Stimulated activated CD8-positive, alpha-beta memory T cell treated with anti-CD3 and anti-CD28 coated beads, Interleukin-4, amount 100 ng/mL, for 4 hours (primary cell): ENCODE measurements around the gene TOPAZ1.
"Not testable (repeated sequence)": the region's sequence is repeated elsewhere in the genome, so short reads cannot be mapped to it uniquely, and the experiment has no call there.

Source experiments
- DNase-seq, 2 donors: peaks; one replicate each; pipeline ENCODE4 v3.0.0-alpha.2; 2020; ENCODE audit warnings: low read depth in 2 of 2, low spot score in 1 of 2

TOPAZ1 gene

GRCh38 chr3:44329946-44330345, 88.3 kb downstream of the TOPAZ1 start:
- no peak for DNase-seq

DNA sequence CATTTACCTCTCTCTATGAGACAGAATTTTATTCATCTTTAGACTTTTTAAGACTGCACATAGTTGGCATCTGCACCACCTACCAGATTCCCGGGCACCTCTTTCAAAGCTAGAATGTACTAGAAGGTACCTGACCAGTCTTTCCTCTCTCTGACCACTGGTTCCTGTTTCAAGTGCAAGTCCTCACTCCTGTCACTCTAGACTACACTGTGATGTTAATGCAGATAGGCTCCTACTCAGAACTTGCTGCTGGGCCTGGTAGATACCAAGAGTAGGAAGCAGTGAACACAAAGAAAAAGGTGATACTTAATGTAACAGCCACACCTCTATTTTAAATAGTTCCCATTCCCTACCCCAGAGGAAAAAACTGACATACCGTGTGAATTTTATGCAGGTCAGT, 88.8 kb downstream of the TOPAZ1 start:
- DNase-seq = no peak

- DNase-seq = no peak
These were observed 92.6 kb downstream of the TOPAZ1 start for GRCh38 chr3:44334326-44334725.

GRCh38 chr3:44337248-44337785, 95.6 kb downstream of the TOPAZ1 start:
- DNase-seq = no peak

DNA sequence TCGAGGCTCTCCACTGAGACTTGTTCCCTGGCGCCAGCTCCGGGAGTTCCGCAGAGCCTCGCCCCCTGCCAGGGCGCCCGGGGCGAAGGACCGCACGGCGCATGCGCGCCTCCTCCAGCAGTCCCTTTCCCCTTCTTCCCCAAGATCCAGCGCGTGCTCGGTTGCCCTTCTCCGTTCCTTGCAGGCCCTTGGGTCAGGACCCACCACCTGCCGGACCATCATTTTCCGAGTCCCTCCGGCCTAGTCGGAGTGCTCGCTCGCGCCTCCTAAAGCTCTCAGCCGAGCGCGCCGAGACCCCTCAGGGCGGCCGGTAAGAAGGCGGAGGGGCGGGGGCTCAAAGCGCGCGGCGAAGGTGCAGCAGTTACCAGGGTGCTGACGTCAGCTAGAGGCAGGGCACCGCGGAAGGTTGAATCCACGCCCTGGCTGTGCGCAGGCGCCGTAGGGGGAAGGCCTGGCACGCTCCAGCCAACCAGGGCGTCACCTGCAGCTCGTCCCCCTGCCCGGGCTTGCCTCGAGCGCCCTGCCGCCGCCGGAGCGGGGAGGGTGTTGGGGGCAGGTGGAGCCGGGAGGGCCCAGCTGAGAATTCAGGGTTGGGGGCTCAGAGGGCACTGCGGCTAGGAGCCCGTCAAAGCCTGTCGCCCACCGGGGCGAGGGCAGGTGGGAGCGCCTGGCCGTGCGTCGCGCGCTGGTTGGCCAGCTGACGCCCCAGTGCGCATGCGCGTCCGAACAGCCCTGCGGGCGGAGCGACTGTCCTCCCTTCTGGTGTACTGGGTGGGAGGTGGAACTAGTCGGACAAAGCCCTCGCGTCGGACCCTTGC, 96.5 kb downstream of the TOPAZ1 start, which contains the start of gene TCAIM:
Gene TCAIM (plus strand): TSS at position 757 of the 818 bp plus-strand sequence. CDS start 16,017 bp downstream, outside the sequence.
- DNase-seq = peak; percentile 95 to 98

DNA sequence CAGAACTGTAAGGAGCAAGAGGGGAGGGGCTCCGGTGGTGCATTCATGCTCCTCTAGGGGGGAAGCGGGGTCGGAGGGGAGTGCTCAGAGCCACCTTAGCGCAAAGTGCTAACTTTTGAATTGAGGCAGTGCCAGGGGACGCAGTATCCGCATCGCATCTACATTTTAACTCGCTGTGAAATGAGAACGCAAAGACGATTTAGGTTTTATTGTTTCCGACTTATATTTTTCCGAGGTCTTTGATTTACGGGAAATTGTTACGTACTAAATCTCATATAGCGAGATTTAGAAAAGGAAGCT, 97.1 kb downstream of the TOPAZ1 start:
- DNase-seq = no peak

- no peak for DNase-seq
These were observed 97.7 kb downstream of the TOPAZ1 start for GRCh38 chr3:44339181-44340057.

GRCh38 chr3:44340058-44340395, 98.3 kb downstream of the TOPAZ1 start:
- DNase-seq = no peak

DNA sequence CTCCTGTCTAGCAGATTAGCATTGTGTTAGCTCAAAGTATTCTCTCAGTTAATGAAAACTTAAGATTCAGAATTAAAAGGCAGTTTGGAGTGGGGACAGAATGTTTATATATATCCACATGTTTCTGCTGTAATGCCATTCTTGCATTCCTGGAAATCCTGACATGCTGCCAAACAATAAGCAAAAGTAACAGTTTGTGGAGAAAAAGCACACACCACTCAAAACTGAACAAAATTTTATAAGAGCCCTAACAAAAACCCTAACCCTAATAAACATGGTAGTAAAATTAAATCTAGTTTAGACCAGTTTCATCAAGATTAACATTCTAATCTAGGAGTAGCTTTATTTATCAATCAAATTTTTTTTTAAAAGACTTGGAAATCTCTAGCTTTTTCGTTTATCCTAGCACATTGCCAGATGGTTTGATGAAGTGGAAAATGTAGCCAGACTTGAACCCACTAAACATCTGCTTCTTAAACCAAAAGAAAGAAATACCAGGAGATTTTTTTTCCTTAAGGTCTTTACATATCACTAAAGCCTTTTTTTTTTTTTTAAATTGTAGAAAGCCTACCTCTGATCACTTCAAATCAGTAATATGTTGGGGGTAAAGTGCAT, 100.6 kb downstream of the TOPAZ1 start:
- DNase-seq = no peak

DNA sequence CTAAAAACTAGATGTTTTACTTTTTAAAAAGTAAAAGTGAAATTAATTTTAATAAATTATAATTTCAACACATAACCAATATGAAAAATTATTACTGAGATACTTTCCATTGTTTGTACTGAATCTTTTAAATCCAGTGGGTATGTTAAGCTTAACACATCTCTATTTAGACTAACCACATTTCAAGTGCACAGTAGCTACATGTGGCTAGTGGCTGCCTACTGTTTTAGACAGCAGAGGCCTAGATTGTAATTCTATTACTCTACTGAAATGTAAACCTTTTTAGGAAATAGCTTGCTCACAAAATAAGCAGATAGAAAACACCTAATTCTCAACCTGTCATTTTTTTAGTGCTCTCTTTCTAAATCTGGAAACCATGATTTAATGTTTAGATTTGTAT, 101.7 kb downstream of the TOPAZ1 start:
- DNase-seq = no peak

- DNase-seq = not testable (repeated sequence)
These were observed 104.9 kb downstream of the TOPAZ1 start for GRCh38 chr3:44346590-44346989.

DNA sequence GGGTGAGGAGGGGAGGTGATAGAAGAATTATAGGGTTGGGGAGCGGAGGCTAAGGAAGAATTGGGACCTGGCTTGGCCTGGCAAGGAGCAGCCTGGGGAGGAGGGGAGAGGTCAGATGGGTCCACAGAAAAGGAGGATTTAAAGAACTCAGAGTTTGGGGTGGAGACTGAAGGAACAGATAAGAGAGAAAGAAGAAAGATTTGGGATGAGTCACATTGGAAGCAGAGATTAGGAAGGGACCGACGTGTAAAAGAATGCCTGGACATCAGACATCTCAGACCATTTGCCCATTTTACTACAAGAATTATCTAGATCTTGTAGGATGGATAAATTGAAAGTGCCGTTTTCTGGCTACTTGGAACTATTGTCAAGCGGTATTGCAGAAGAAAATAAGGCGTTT, 107.3 kb downstream of the TOPAZ1 start:
- DNase-seq = no peak

- no peak for DNase-seq
These were observed 111.8 kb downstream of the TOPAZ1 start for GRCh38 chr3:44353355-44353924.

- DNase-seq = no peak
These were observed 113.8 kb downstream of the TOPAZ1 start for GRCh38 chr3:44355362-44356033.

DNA sequence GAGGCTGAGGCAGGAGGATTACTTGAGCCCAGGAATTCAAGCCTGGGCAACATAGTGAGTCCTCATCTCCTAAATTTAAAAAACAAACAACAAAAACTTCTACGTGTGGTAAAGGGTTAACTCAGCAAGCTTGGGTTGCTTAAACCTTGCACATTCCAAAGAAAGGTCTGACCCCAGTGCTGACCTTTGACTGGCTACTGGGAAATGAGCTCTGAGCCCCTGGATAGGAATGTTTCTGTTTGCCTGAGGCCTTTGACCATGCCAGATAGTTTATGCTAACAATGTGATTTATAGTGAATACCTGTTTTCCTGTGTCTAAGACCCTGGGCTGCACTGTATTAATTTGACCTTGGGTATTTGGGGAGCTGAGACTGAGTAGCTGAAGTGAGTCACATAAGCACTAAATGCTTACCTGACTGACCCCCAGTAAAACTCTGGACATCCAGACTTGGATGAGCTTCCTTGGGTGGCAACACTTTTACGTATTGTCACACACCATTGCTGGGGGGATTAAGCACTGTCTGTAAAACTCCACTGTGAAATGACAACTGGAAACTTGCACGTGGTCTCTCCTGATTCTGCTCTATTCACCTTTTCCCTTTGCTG, 117.6 kb downstream of the TOPAZ1 start:
- DNase-seq = no peak

GRCh38 chr3:44363591-44363990, 121.9 kb downstream of the TOPAZ1 start:
- DNase-seq = no peak

DNA sequence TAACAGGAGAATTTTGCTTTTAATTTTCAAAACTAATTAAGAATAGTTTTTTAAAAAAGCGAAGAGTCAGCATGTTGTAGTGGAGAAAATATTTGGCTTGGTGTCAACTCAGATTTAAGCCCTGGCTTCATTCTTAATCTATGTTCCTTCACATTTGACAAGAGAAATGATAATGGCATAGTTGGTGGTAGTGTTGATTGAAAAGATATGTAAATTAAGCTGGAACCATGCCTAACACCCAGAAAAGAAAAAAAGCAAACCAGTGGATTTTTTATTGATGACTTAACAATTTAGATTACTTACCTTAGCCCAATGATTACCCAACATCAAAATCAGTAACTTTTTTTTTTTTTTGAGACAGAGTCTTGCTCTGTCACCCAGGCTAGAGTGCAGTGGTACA, 124.3 kb downstream of the TOPAZ1 start:
- no peak for DNase-seq

DNA sequence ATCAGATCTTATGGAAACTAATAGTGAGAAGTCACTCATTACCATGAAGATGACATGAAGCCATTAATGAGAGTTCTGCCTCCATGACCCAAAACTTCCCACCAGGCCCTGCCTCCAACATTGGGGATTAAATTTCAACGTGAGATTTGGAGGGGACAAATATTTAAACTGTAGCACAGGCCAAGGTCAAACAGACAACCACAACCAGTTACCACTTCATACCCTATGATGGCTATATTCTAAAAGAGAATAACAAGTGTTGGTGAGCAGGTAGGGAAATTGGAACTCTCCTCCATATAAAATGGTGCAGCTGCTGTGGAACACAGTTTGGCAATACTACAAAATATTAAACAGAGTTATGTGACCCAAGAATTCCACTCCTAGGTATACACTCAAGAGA, 133.8 kb downstream of the TOPAZ1 start:
- DNase-seq = no peak
